SK-N-SH (cell line): ENCODE results near the gene ST8SIA6. TPM values are rescaled to one million over a fixed set of nuclear protein-coding genes. Genes with fewer than 3 reads are reported as not detected.

Source experiments
- CTCF ChIA-PET: fragments of 300-600, 350-600 bp; formaldehyde crosslinking; extraction: SDS; loops from one replicate; lab custom pipeline; 2021; lab: Yijun Ruan, JAX
- POLR2A ChIA-PET: fragments of 350-600 bp; sonication (Branson Sonifier 250); formaldehyde crosslinking; extraction: SDS; loops from one replicate; lab custom pipeline; 2020; ENCODE audit warnings: antibody characterized with exemption, inconsistent platforms; lab: Yijun Ruan, JAX
- DNase-seq: peaks from one replicate; pipeline ENCODE4 v3.0.0; 2012
- H2AFZ ChIP-seq: fragments of 200-600 bp; sonication (generic); 2 replicates; pipeline ENCODE4 v1.8.1; 2016; ENCODE audit warnings: antibody characterized with exemption, mild to moderate bottlenecking, low read depth
- H3F3A ChIP-seq: fragments of 200-600 bp; sonication (generic); replicated peaks from 2 replicates; pipeline ENCODE3; 2016; ENCODE audit warnings: antibody characterized with exemption, mild to moderate bottlenecking; ENCODE audit not compliant: insufficient read depth
- H3K27ac ChIP-seq, 2 experiments: fragments of 200-500 bp in 1 of 2; fragments of 200-600 bp in 1 of 2; sonication (Bioruptor generic) in 1 of 2; sonication (generic), shearing (Covaris generic) in 1 of 2; 2 replicates each; pipeline versions ENCODE4 v1.5.1 to v1.6.1; 2014 to 2016; ENCODE audit warnings: low read depth in 2 of 2, inconsistent platforms in 1 of 2, low read length in 1 of 2, mild to moderate bottlenecking in 1 of 2, mixed read lengths in 1 of 2
- H3K27me3 ChIP-seq: fragments of 200-600 bp; sonication (generic), shearing (Covaris generic); 2 replicates; pipeline ENCODE4 v1.6.1; 2016; ENCODE audit warnings: mixed run types; ENCODE audit not compliant: insufficient read depth
- H3K36me3 ChIP-seq, 2 experiments: fragments of 200-500 bp in 1 of 2; fragments of 200-600 bp in 1 of 2; sonication (Bioruptor generic) in 1 of 2; sonication (generic) in 1 of 2; replicated peaks in 1 of 2; 2 replicates each; pipeline versions ENCODE3 to v1.5.1; 2014 to 2016; ENCODE audit warnings: low read length in 1 of 2, mild to moderate bottlenecking in 1 of 2; ENCODE audit not compliant: insufficient read depth in 2 of 2, control insufficient read depth in 1 of 2
- H3K4me1 ChIP-seq, 2 experiments: fragments of 200-500 bp in 1 of 2; fragments of 200-600 bp in 1 of 2; sonication (Bioruptor generic) in 1 of 2; sonication (generic), shearing (Covaris generic) in 1 of 2; 2 replicates each; pipeline versions ENCODE4 v1.5.1 to v1.6.1; 2014 to 2016; ENCODE audit warnings: low read depth in 1 of 2, low read length in 1 of 2, mixed run types in 1 of 2; ENCODE audit not compliant: insufficient read depth in 2 of 2, control insufficient read depth in 1 of 2
- H3K4me2 ChIP-seq: fragments of 200-600 bp; sonication (generic), shearing (Covaris generic); 2 replicates; pipeline ENCODE4 v1.6.1; 2017; ENCODE audit warnings: mixed run types
- H3K4me3 ChIP-seq, 2 experiments: fragments of 200-500 bp in 1 of 2; fragments of 200-600 bp in 1 of 2; sonication (Bioruptor generic) in 1 of 2; sonication (generic), shearing (Covaris generic) in 1 of 2; 2 replicates each; pipeline versions ENCODE4 v1.5.1 to v1.8.1; 2014 to 2016; ENCODE audit warnings: low read depth in 2 of 2, inconsistent platforms in 1 of 2, low read length in 1 of 2, mild to moderate bottlenecking in 1 of 2, mixed read lengths in 1 of 2, moderate library complexity in 1 of 2
- H3K79me2 ChIP-seq: fragments of 200-600 bp; sonication (generic); 2 replicates; pipeline ENCODE4 v1.8.1; 2017; ENCODE audit warnings: mild to moderate bottlenecking; ENCODE audit not compliant: insufficient read depth
- H3K9ac ChIP-seq: fragments of 200-600 bp; sonication (generic); 2 replicates; pipeline ENCODE4 v1.6.1; 2017; ENCODE audit warnings: mixed run types
- H3K9me2 ChIP-seq: fragments of 200-600 bp; sonication (generic); 2 replicates; pipeline ENCODE4 v1.6.1; 2017; ENCODE audit warnings: mixed run types
- H3K9me3 ChIP-seq: fragments of 200-600 bp; sonication (generic); 2 replicates; pipeline ENCODE4 v1.6.1; 2017; ENCODE audit warnings: mixed run types, mild to moderate bottlenecking, moderate library complexity
- H4K20me1 ChIP-seq: fragments of 200-600 bp; sonication (generic); 2 replicates; pipeline ENCODE4 v1.6.1; 2017; ENCODE audit warnings: mild to moderate bottlenecking, mixed run types; ENCODE audit not compliant: insufficient read depth
- CHD2 ChIP-seq: fragments of 150-350 bp; IDR thresholded peaks from 2 replicates; pipeline ENCODE4 v1.6.1; 2018; ENCODE audit warnings: low read length; ENCODE audit not compliant: partially characterized antibody
- ELF1 ChIP-seq: IDR thresholded peaks from 2 replicates; pipeline ENCODE4 v1.4.0; 2012
- EP300 ChIP-seq, 2 experiments: IDR thresholded peaks; 2 replicates each; pipeline versions ENCODE4 v1.4.0 to v1.6.1; 2012; ENCODE audit warnings: borderline replicate concordance in 1 of 2, low read depth in 1 of 2, low read length in 1 of 2
- EZH2phosphoT487 ChIP-seq: fragments of 200-600 bp; sonication (generic); IDR thresholded peaks from 2 replicates; pipeline ENCODE4 v1.6.1; 2017; ENCODE audit warnings: low read depth, mixed run types, mild to moderate bottlenecking, antibody characterized with exemption, moderate library complexity, borderline replicate concordance
- FOSL2 ChIP-seq: IDR thresholded peaks from 2 replicates; pipeline ENCODE4 v1.4.0; 2012; ENCODE audit warnings: low read depth, mild to moderate bottlenecking, moderate library complexity, borderline replicate concordance
- FOXM1 ChIP-seq: IDR thresholded peaks from 2 replicates; pipeline ENCODE4 v1.4.0; 2012; ENCODE audit warnings: low read depth, mild to moderate bottlenecking
- GABPA ChIP-seq: IDR thresholded peaks from 2 replicates; pipeline ENCODE4 v1.4.0; 2012; ENCODE audit warnings: low read depth, mild to moderate bottlenecking
- GATA2 ChIP-seq: sonication (generic); formaldehyde crosslinking; IDR thresholded peaks from 2 replicates; pipeline ENCODE4 v1.5.0; 2020; ENCODE audit warnings: mild to moderate bottlenecking, missing genetic modification reagents
- IRF3 ChIP-seq: fragments of 150-350 bp; IDR thresholded peaks from 2 replicates; pipeline ENCODE4 v1.6.1; 2016; ENCODE audit warnings: mild to moderate bottlenecking, low read depth, low read length
- JUND ChIP-seq: IDR thresholded peaks from 2 replicates; pipeline ENCODE4 v1.4.0; 2012
- MAX ChIP-seq: IDR thresholded peaks from 2 replicates; pipeline ENCODE4 v1.4.0; 2012; ENCODE audit warnings: low read depth
- MEF2A ChIP-seq: IDR thresholded peaks from 2 replicates; pipeline ENCODE4 v1.4.0; 2012; ENCODE audit warnings: low read depth, borderline replicate concordance
- MXI1 ChIP-seq: IDR thresholded peaks from 2 replicates; pipeline ENCODE4 v1.6.1; 2012; ENCODE audit warnings: mild to moderate bottlenecking, low read depth, low read length, improper control_type of control experiment
- NFIC ChIP-seq: IDR thresholded peaks from 2 replicates; pipeline ENCODE4 v1.4.0; 2012; ENCODE audit warnings: borderline replicate concordance
- PBX3 ChIP-seq: IDR thresholded peaks from 2 replicates; pipeline ENCODE4; 2012
- POLR2AphosphoS5 ChIP-seq: IDR thresholded peaks from 2 replicates; pipeline ENCODE4 v1.6.1; 2012; ENCODE audit warnings: low read depth, low read length
- RAD21 ChIP-seq: IDR thresholded peaks from 2 replicates; pipeline ENCODE4 v1.6.1; 2012; ENCODE audit warnings: mild to moderate bottlenecking, low read length
- RCOR1 ChIP-seq: fragments of 150-350 bp; IDR thresholded peaks from 2 replicates; pipeline ENCODE4 v1.6.1; 2017; ENCODE audit warnings: antibody characterized with exemption, low read length
- RFX5 ChIP-seq: IDR thresholded peaks from 2 replicates; pipeline ENCODE4 v1.6.1; 2012; ENCODE audit warnings: mild to moderate bottlenecking, improper control_type of control experiment, low read length
- SIN3A ChIP-seq: IDR thresholded peaks from 2 replicates; pipeline ENCODE4 v1.6.1; 2012; ENCODE audit warnings: low read depth, mild to moderate bottlenecking, low read length, moderate library complexity, borderline replicate concordance
- SMC3 ChIP-seq: IDR thresholded peaks from 2 replicates; pipeline ENCODE4 v1.6.1; 2012; ENCODE audit warnings: low read depth, low read length, improper control_type of control experiment
- TAF1 ChIP-seq: IDR thresholded peaks from 2 replicates; pipeline ENCODE4 v1.6.1; 2012; ENCODE audit warnings: low read depth, mild to moderate bottlenecking, low read length, moderate library complexity, borderline replicate concordance
- TCF12 ChIP-seq: IDR thresholded peaks from 2 replicates; pipeline ENCODE4 v1.4.0; 2012
- TEAD4 ChIP-seq: IDR thresholded peaks from 2 replicates; pipeline ENCODE4 v1.4.0; 2012; ENCODE audit warnings: mild to moderate bottlenecking, borderline replicate concordance; ENCODE audit not compliant: insufficient read depth
- USF1 ChIP-seq: IDR thresholded peaks from 2 replicates; pipeline ENCODE4 v1.4.0; 2012; ENCODE audit warnings: low read depth, borderline replicate concordance
- USF2 ChIP-seq: fragments of 150-350 bp; IDR thresholded peaks from 2 replicates; pipeline ENCODE4 v1.6.1; 2017; ENCODE audit warnings: antibody characterized with exemption, low read length, low read depth, borderline replicate concordance
- YY1 ChIP-seq: IDR thresholded peaks from 2 replicates; pipeline ENCODE4 v1.4.0; 2012; ENCODE audit warnings: low read depth, mild to moderate bottlenecking
- WGBS: methylation state at CpG from one replicate; pipeline ENCODE4 v1.1.6; 2017; ENCODE audit warnings: low lambda C conversion rate; 5-methylcytosine and 5-hydroxymethylcytosine counted together
- polyA plus RNA-seq, 3 experiments: library from polyadenylated mRNA; depleted of rRNA; stranded (reverse); fragments of >200 nt; gene quantifications; 2 replicates each; pipeline ENCODE4 v1.2.3, GENCODE V29; 2012

The ST8SIA6 gene
- polyA plus RNA-seq, 1 of the 3 experiments (the other 2 are of a cell fraction) = 0.03 TPM

GRCh38 chr10:17348501-17349349, 105.7 kb downstream of the ST8SIA6 start:
- ChIA-PET POLR2A (no interaction called here), CTCF (interaction anchor here (1.5 kb wide), 1 partner anchor 28 kb away, joined by 3 read pairs; no protein-coding TSS in a partner anchor)
- Histone ChIP-seq H4K20me1 (no peaks in the 10 kb centered on the region), H3K9me3 (no peaks in the 10 kb centered on the region), H3K9ac (peak overlapping the region; percentile 31; the same call in 1 of the 2 replicates), H3K79me2 (no peaks in the 10 kb centered on the region), H3K4me3 (peak overlapping the region; percentile 36 to 41; a peak in 3 of 4 replicates), H3K4me2 (peak overlapping the region; percentile 64), H3K27ac (peak overlapping the region; percentile 70 to 88), H3K27me3 (no peaks in the 10 kb centered on the region), H3F3A (peaks cover 9% of the 10 kb centered on the region), H3K9me2 (no peaks in the 10 kb centered on the region), H3K36me3 (no peaks in the 10 kb centered on the region), H3K4me1 (peaks cover 10 to 16% of the 10 kb centered on the region in 2 experiments; a peak in 3 of 4 replicates), H2AFZ (peak overlapping the region; percentile 77)
- WGBS = 8% methylated on average over 21 of the region's 21 CpGs
- peak in 1 of 2 experiments; percentile 47; a peak in 1 of 4 replicates for TF ChIP-seq EP300 (IDR thresholded peaks at IDR 0.05; ENCODE audit: borderline replicate concordance in 1 of 2, low read depth in 1 of 2, low read length in 1 of 2)
- no peak for TF ChIP-seq FOXM1
- peak; percentile 68 for TF ChIP-seq RCOR1
- peak; percentile 76 for TF ChIP-seq MXI1
- no peak for TF ChIP-seq YY1
- no peak; the same call in 1 of the 2 replicates for TF ChIP-seq JUND
- no peak for TF ChIP-seq USF2
- no peak for TF ChIP-seq SMC3
- peak; percentile 82 for TF ChIP-seq TCF12
- TF ChIP-seq RFX5 = no peak
- 0 out of 2 replicates have a peak, but pooled peaks have one; percentile 7 for TF ChIP-seq RAD21
- no peak for TF ChIP-seq IRF3
- TF ChIP-seq CHD2 = no peak
- TF ChIP-seq NFIC = peak; percentile 92
- TF ChIP-seq ELF1 = no peak
- TF ChIP-seq PBX3 = peak; percentile 33
- TF ChIP-seq GABPA = no peak
- peak; percentile 86 for TF ChIP-seq USF1
- peak; percentile 45; the same call in 1 of the 2 replicates for TF ChIP-seq TEAD4
- peak; percentile 44; the same call in 1 of the 2 replicates for TF ChIP-seq GATA2
- no peak for TF ChIP-seq EZH2phosphoT487
- peak; percentile 85 for TF ChIP-seq MAX
- no peak for TF ChIP-seq TAF1
- TF ChIP-seq MEF2A = no peak
- TF ChIP-seq SIN3A = no peak
- TF ChIP-seq FOSL2 = peak; percentile 24; the same call in 1 of the 2 replicates
- peak; percentile 40; the same call in 1 of the 2 replicates for TF ChIP-seq POLR2AphosphoS5
- DNase-seq = peak; percentile 61
